Neural cell (in vitro differentiated cells): ENCODE results near the gene TRMT1. TPM values are rescaled to one million over a fixed set of nuclear protein-coding genes. Genes with fewer than 3 reads are reported as not detected.

Experiments
- H2AFZ ChIP-seq: fragments of 200-600, 300-800 bp; sonication (generic), shearing (Covaris generic); 2 replicates; pipeline ENCODE4 v1.6.0; 2014; ENCODE audit warnings: low read depth, mild to moderate bottlenecking, antibody characterized with exemption, low read length, moderate library complexity
- H3F3A ChIP-seq: fragments of 200-600 bp; shearing (Covaris generic); 2 replicates; pipeline ENCODE4 v1.6.1; 2016; ENCODE audit warnings: mild to moderate bottlenecking, moderate library complexity, mixed read lengths, antibody characterized with exemption, low read length; ENCODE audit not compliant: insufficient read depth, poor library complexity, severe bottlenecking
- H3K27ac ChIP-seq: fragments of 200-600, 300-800 bp; sonication (generic), shearing (Covaris generic); 2 replicates; pipeline ENCODE4 v1.5.1; 2014; ENCODE audit warnings: mild to moderate bottlenecking, low read length, moderate library complexity
- H3K27me3 ChIP-seq: fragments of 300-800, 200-600 bp; sonication (generic), shearing (Covaris generic); 2 replicates; pipeline ENCODE4 v1.6.0; 2014; ENCODE audit warnings: mild to moderate bottlenecking, low read depth, low read length, moderate library complexity; ENCODE audit not compliant: insufficient read depth
- H3K36me3 ChIP-seq: fragments of 300-800, 200-600 bp; sonication (generic), shearing (Covaris generic); 2 replicates; pipeline ENCODE4 v1.5.1; 2014; ENCODE audit warnings: mild to moderate bottlenecking, antibody characterized with exemption, low read length, moderate library complexity; ENCODE audit not compliant: insufficient read depth
- H3K4me2 ChIP-seq: fragments of 300-800, 200-600 bp; sonication (generic), shearing (Covaris generic); 2 replicates; pipeline ENCODE4 v1.6.0; 2014; ENCODE audit warnings: mild to moderate bottlenecking, low read length
- H3K4me3 ChIP-seq: fragments of 300-800, 200-600 bp; sonication (generic), shearing (Covaris generic); 2 replicates; pipeline ENCODE4 v1.5.1; 2014; ENCODE audit warnings: mild to moderate bottlenecking, low read length, moderate library complexity
- H3K79me2 ChIP-seq: fragments of 200-600 bp; shearing (Covaris generic); replicated peaks from 2 replicates; pipeline ENCODE4 v1.6.0; 2014; ENCODE audit warnings: mild to moderate bottlenecking, low read length, moderate library complexity; ENCODE audit not compliant: insufficient read depth
- H3K9ac ChIP-seq: fragments of 300-800, 200-600 bp; sonication (generic), shearing (Covaris generic); 2 replicates; pipeline ENCODE4 v1.6.1; 2016; ENCODE audit warnings: mild to moderate bottlenecking, low read length, mixed read lengths
- H3K9me2 ChIP-seq: fragments of 200-600 bp; shearing (Covaris generic); 2 replicates; pipeline ENCODE4 v1.6.1; 2016; ENCODE audit warnings: mild to moderate bottlenecking, low read length, mixed read lengths; ENCODE audit not compliant: insufficient read depth
- H3K9me3 ChIP-seq: fragments of 200-600, 300-800 bp; sonication (generic), shearing (Covaris generic); 2 replicates; pipeline ENCODE4 v1.6.1; 2016; ENCODE audit warnings: mild to moderate bottlenecking, mixed run types, low read length, moderate library complexity, mixed read lengths
- H4K20me1 ChIP-seq: fragments of 200-600 bp; shearing (Covaris generic); 2 replicates; pipeline ENCODE4 v1.6.1; 2016; ENCODE audit warnings: mild to moderate bottlenecking, mixed run types; ENCODE audit not compliant: insufficient read depth
- CTCF ChIP-seq: fragments of 450-650 bp; IDR thresholded peaks from 2 replicates; pipeline ENCODE4 v1.5.1; 2014; ENCODE audit warnings: antibody characterized with exemption, mild to moderate bottlenecking, moderate library complexity; ENCODE audit not compliant: poor library complexity, severe bottlenecking
- EP300 ChIP-seq: fragments of 450-650 bp; conservative IDR thresholded peaks from 2 replicates; pipeline ENCODE4 v1.6.1; 2014; ENCODE audit warnings: antibody characterized with exemption, mild to moderate bottlenecking, moderate library complexity; ENCODE audit not compliant: poor library complexity, severe bottlenecking
- EZH2 ChIP-seq: fragments of 200-600, 300-800 bp; shearing (Covaris generic), sonication (generic); IDR thresholded peaks from 2 replicates; pipeline ENCODE4 v1.6.1; 2014; ENCODE audit warnings: antibody characterized with exemption, low read length, borderline replicate concordance, mild to moderate bottlenecking; ENCODE audit not compliant: insufficient read depth, poor library complexity, severe bottlenecking
- MXI1 ChIP-seq: fragments of 450-650 bp; conservative IDR thresholded peaks from 2 replicates; pipeline ENCODE4 v1.6.1; 2014; ENCODE audit warnings: antibody characterized with exemption, mild to moderate bottlenecking; ENCODE audit not compliant: poor library complexity, severe bottlenecking
- POLR2AphosphoS5 ChIP-seq: IDR thresholded peaks from 2 replicates; pipeline ENCODE4 v1.6.1; 2012
- RAD21 ChIP-seq: fragments of 450-650 bp; conservative IDR thresholded peaks from 2 replicates; pipeline ENCODE4 v1.6.1; 2014; ENCODE audit warnings: antibody characterized with exemption, mild to moderate bottlenecking, moderate library complexity
- REST ChIP-seq: IDR thresholded peaks from 2 replicates; pipeline ENCODE4 v1.6.1; 2012; ENCODE audit warnings: borderline replicate concordance
- SMC3 ChIP-seq: fragments of 450-650 bp; conservative IDR thresholded peaks from 2 replicates; pipeline ENCODE4 v1.6.1; 2014; ENCODE audit warnings: antibody characterized with exemption, mild to moderate bottlenecking, moderate library complexity; ENCODE audit not compliant: poor library complexity
- TAF1 ChIP-seq: IDR thresholded peaks from 2 replicates; pipeline ENCODE4 v1.6.1; 2012; ENCODE audit warnings: low read depth
- polyA plus RNA-seq: library from polyadenylated mRNA; depleted of rRNA; stranded (reverse); fragments of >200 nt; gene quantifications from 2 replicates; pipeline ENCODE4 v1.2.3, GENCODE V29; 2014

Gene TRMT1
- polyA plus RNA-seq, 1 donor from 2014 or later, result 94.4 TPM

- H3K4me3 ChIP-seq, result no peak overlapping the region
- H3K79me2 ChIP-seq, result peaks cover 13% of the 10 kb centered on the region
- no peaks in the 10 kb centered on the region for H3F3A ChIP-seq
- H3K36me3 ChIP-seq, result no peaks in the 10 kb centered on the region
- TF ChIP-seq POLR2AphosphoS5, result no peak
- no peak for TF ChIP-seq MXI1
- TF ChIP-seq SMC3, result no peak
- no peak for TF ChIP-seq CTCF
- no peak for TF ChIP-seq RAD21
- no peak for TF ChIP-seq EP300
- H4K20me1 ChIP-seq, result no peaks in the 10 kb centered on the region
- no peaks in the 10 kb centered on the region for H3K27me3 ChIP-seq
- H3K9me3 ChIP-seq, result no peaks in the 10 kb centered on the region
- no peak overlapping the region for H3K9ac ChIP-seq
- no peak overlapping the region for H3K4me2 ChIP-seq
- no peak overlapping the region for H3K27ac ChIP-seq
- no peak overlapping the region for H2AFZ ChIP-seq
- H3K9me2 ChIP-seq, result no peaks in the 10 kb centered on the region
Observed at GRCh38 chr19:13134626-13135025, 18.1 kb upstream of the TRMT1 start.

GRCh38 chr19:13133241-13133870 is 16.8 kb upstream of the TRMT1 start:
- Histone ChIP-seq H3K9me3 (no peaks in the 10 kb centered on the region), H3K79me2 (peaks cover 15% of the 10 kb centered on the region), H3K27me3 (no peaks in the 10 kb centered on the region), H3K36me3 (no peaks in the 10 kb centered on the region), H3K9ac (no peak overlapping the region), H3K27ac (no peak overlapping the region), H2AFZ (no peak overlapping the region), H3F3A (no peaks in the 10 kb centered on the region), H3K4me3 (no peak overlapping the region), H4K20me1 (no peaks in the 10 kb centered on the region), H3K9me2 (no peaks in the 10 kb centered on the region), H3K4me2 (no peak overlapping the region)
- TF ChIP-seq TAF1, result no peak
- TF ChIP-seq REST, result no peak
- no peak for TF ChIP-seq SMC3
- no peak for TF ChIP-seq EZH2
- no peak for TF ChIP-seq CTCF
- no peak for TF ChIP-seq POLR2AphosphoS5
- TF ChIP-seq RAD21, result no peak
- TF ChIP-seq MXI1, result no peak
- no peak for TF ChIP-seq EP300
